Measurements from ENCODE around the gene FOXN4.

The FOXN4 gene

DNA sequence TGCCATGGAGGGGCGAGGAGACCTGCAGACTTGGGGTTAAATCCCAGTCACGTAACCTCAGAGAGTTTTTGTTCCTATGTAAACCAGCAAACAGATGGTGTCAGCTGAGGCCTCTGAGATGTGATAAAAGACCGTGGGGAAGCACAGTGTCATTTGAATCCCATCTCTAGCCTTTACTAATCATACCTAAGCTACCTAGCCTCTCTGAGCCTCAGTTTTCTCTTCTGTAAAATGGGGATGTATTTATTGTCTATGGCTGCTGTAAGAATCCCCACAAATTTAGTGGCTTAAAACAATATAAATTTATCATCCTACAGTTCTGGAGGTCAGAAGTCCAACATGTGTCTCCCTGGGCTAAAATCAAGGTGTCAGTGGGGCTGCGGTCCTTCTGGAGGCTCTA is 33.9 kb downstream of the FOXN4 start:
- no peaks in the 10 kb centered on the region for H3K79me2 ChIP-seq
- no peaks in the 10 kb centered on the region for H3K27me3 ChIP-seq (ENCODE audit: control insufficient read depth, insufficient read depth, low read length)
- no peak overlapping the region for H3K4me3 ChIP-seq (ENCODE audit: low read depth, low read length)
- TF ChIP-seq, protein P1, sequence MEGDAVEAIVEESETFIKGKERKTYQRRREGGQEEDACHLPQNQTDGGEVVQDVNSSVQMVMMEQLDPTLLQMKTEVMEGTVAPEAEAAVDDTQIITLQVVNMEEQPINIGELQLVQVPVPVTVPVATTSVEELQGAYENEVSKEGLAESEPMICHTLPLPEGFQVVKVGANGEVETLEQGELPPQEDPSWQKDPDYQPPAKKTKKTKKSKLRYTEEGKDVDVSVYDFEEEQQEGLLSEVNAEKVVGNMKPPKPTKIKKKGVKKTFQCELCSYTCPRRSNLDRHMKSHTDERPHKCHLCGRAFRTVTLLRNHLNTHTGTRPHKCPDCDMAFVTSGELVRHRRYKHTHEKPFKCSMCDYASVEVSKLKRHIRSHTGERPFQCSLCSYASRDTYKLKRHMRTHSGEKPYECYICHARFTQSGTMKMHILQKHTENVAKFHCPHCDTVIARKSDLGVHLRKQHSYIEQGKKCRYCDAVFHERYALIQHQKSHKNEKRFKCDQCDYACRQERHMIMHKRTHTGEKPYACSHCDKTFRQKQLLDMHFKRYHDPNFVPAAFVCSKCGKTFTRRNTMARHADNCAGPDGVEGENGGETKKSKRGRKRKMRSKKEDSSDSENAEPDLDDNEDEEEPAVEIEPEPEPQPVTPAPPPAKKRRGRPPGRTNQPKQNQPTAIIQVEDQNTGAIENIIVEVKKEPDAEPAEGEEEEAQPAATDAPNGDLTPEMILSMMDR (IDR thresholded peaks at IDR 0.05), result no peak
- H3K9me3 ChIP-seq (ENCODE audit: control insufficient read depth, low read length), result no peaks in the 10 kb centered on the region
- no peak overlapping the region for H3K9ac ChIP-seq
- H3K36me3 ChIP-seq (ENCODE audit: control insufficient read depth, insufficient read depth, low read length), result no peaks in the 10 kb centered on the region
- H3K4me2 ChIP-seq (ENCODE audit: low read length), result no peak overlapping the region
- H2AFZ ChIP-seq, result no peak overlapping the region
- no peak overlapping the region for H3K27ac ChIP-seq
- H3K4me1 ChIP-seq, result no peaks in the 10 kb centered on the region

DNA sequence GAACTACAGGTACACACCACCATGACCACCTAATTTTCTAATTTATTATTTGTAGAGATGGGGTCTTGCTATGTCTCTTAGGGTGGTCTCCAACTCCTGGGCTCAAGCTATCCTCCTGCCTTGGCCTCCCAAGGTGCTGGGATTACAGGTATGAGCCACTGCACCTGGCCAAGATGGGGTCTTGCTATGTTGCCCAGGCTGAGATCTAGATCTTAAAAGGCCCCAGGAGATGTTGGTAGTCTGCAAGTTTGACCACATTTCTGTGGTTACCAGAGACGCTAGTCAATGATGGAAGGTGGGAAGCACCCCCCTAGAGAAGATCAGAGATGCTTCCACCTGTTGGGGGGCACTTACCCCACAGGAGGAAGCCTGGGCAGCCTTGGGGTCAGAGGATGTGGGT is 34.7 kb downstream of the FOXN4 start:
- no peak overlapping the region for H3K9ac ChIP-seq
- TF ChIP-seq, protein P1 (IDR thresholded peaks at IDR 0.05), result no peak
- no peaks in the 10 kb centered on the region for H3K79me2 ChIP-seq
- H2AFZ ChIP-seq, result no peak overlapping the region
- H3K36me3 ChIP-seq (ENCODE audit: control insufficient read depth, insufficient read depth, low read length), result no peaks in the 10 kb centered on the region
- H3K9me3 ChIP-seq (ENCODE audit: control insufficient read depth, low read length), result no peaks in the 10 kb centered on the region
- no peak overlapping the region for H3K27ac ChIP-seq
- no peaks in the 10 kb centered on the region for H3K4me1 ChIP-seq
- H3K4me2 ChIP-seq (ENCODE audit: low read length), result no peak overlapping the region
- H3K4me3 ChIP-seq (ENCODE audit: low read depth, low read length), result no peak overlapping the region
- no peaks in the 10 kb centered on the region for H3K27me3 ChIP-seq (ENCODE audit: control insufficient read depth, insufficient read depth, low read length)

- Histone ChIP-seq H3K36me3 (ENCODE audit: control insufficient read depth, insufficient read depth, low read length) (no peaks in the 10 kb centered on the region), H3K4me2 (ENCODE audit: low read length) (no peak overlapping the region), H3K9me3 (ENCODE audit: control insufficient read depth, low read length) (no peaks in the 10 kb centered on the region), H2AFZ (no peak overlapping the region), H3K27me3 (ENCODE audit: control insufficient read depth, insufficient read depth, low read length) (no peaks in the 10 kb centered on the region), H3K79me2 (no peaks in the 10 kb centered on the region), H3K4me3 (ENCODE audit: low read depth, low read length) (no peak overlapping the region), H3K9ac (no peak overlapping the region), H3K4me1 (no peaks in the 10 kb centered on the region), H3K27ac (no peak overlapping the region)
- TF ChIP-seq, protein P1 (IDR thresholded peaks at IDR 0.05), result no peak
Measured at GRCh38 chr12:109273354-109273753, 35.7 kb downstream of the FOXN4 start.

DNA sequence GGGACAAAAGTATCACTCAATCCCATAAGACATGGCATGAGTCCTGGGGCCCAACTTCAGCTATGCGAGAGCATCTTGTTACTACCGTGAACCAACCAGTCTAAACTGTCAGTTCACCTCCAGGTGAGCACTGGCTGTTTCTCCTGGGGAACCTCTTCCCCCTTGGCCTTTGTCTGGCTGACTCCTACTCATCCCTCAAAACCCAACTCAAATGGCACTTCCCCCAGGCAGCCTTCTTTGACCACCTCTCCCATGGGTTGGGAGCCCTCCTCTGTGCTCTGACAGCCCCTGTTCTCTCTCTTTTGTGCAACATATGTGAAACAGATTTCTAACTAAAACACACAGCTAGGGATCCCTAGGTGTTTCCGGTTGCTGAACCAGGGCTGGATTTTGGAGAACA is 37.7 kb downstream of the FOXN4 start:
- Histone ChIP-seq H2AFZ (no peak overlapping the region), H3K79me2 (no peaks in the 10 kb centered on the region), H3K27ac (no peak overlapping the region), H3K9ac (no peak overlapping the region), H3K4me2 (ENCODE audit: low read length) (no peak overlapping the region), H3K4me3 (ENCODE audit: low read depth, low read length) (no peak overlapping the region), H3K27me3 (ENCODE audit: control insufficient read depth, insufficient read depth, low read length) (no peaks in the 10 kb centered on the region), H3K36me3 (ENCODE audit: control insufficient read depth, insufficient read depth, low read length) (no peaks in the 10 kb centered on the region), H3K4me1 (no peaks in the 10 kb centered on the region), H3K9me3 (ENCODE audit: control insufficient read depth, low read length) (no peaks in the 10 kb centered on the region)
- TF ChIP-seq, protein P1 (IDR thresholded peaks at IDR 0.05), result no peak

GRCh38 chr12:109270494-109270893 is 38.6 kb downstream of the FOXN4 start:
- Histone ChIP-seq H3K27ac (no peak overlapping the region), H3K4me1 (no peaks in the 10 kb centered on the region), H3K4me2 (ENCODE audit: low read length) (no peak overlapping the region), H3K4me3 (ENCODE audit: low read depth, low read length) (no peak overlapping the region), H3K36me3 (ENCODE audit: control insufficient read depth, insufficient read depth, low read length) (no peaks in the 10 kb centered on the region), H3K9ac (no peak overlapping the region), H2AFZ (no peak overlapping the region), H3K79me2 (no peaks in the 10 kb centered on the region), H3K9me3 (ENCODE audit: control insufficient read depth, low read length) (no peaks in the 10 kb centered on the region), H3K27me3 (ENCODE audit: control insufficient read depth, insufficient read depth, low read length) (no peaks in the 10 kb centered on the region)
- TF ChIP-seq, protein P1 (IDR thresholded peaks at IDR 0.05), result no peak

Measured in parathyroid adenoma (tissue), 2 donors.